ENCODE data around the gene TBC1D17. TPM values are rescaled to one million over a fixed set of nuclear protein-coding genes. Genes with fewer than 3 reads are reported as not detected.
"Not testable (repeated sequence)": the region's sequence is repeated elsewhere in the genome, so short reads cannot be mapped to it uniquely, and the experiment has no call there.

TBC1D17 gene
- total RNA-seq, 1 donor from 2014 or later: 35.6 TPM

DNA sequence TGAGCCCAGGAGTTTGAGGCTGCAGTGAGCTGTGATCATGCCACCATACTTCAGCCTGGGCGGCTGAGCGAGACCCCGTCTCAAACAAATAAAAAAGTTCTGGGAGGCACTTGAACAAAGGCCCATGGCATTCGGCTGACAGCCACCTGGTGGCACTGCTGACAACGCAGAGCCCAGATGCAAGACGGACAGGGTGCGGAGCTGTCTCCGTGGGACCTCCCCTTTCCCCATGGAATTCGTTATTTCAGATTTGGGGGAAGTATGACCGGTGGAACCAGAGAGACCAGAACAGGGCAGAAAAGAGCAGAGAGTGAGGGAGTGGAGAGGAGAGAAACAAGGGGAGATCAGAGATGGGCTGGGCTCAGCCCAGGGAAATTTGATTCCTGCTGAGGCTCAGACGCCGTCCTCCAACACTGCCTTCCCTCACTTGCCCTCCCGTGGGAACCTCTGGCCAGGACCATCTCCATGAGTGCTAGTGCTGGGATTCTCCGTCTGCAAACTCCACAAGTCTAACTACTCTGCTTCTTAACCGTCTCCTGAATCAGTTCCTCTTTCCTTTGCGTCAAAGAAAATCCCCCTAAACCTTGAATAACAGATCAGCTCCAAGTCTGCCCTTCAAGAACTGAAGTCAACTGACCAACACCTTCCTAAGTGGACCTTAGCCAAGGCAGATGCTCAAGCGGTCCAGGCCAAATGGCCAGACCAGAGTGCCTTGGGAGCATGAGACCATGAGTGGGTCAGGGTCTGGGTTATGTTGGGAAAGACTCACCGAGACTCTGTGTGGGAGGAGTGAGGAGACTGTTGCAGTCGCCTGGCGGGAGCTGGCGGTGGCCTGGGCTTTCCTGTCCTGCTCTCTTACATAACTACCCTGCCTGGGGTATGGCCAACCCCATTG, 39.6 kb downstream of the TBC1D17 start:
- DNase-seq (ENCODE audit: extremely low read depth, low read depth, low spot score): no peak

DNA sequence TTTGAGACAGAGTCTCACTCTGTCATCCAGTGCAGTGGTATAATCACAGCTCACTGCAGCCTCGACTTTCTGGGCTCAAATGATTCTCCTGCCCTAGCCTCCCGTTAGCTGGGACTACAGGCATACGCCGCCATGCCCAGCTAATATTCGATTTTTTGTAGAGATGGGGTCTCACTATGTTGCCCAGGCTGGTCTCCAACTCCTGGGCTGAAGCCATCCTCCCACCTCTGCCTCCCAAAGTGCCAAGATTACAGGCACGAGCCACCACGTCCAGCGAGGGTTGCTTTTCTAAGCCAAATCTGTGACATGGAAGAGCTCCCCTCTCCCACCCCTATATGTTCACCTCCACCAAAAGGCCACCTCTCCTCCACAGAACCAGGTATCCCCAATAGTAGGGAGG, 40.6 kb downstream of the TBC1D17 start:
- DNase-seq (ENCODE audit: extremely low read depth, low read depth, low spot score): no peak

DNA sequence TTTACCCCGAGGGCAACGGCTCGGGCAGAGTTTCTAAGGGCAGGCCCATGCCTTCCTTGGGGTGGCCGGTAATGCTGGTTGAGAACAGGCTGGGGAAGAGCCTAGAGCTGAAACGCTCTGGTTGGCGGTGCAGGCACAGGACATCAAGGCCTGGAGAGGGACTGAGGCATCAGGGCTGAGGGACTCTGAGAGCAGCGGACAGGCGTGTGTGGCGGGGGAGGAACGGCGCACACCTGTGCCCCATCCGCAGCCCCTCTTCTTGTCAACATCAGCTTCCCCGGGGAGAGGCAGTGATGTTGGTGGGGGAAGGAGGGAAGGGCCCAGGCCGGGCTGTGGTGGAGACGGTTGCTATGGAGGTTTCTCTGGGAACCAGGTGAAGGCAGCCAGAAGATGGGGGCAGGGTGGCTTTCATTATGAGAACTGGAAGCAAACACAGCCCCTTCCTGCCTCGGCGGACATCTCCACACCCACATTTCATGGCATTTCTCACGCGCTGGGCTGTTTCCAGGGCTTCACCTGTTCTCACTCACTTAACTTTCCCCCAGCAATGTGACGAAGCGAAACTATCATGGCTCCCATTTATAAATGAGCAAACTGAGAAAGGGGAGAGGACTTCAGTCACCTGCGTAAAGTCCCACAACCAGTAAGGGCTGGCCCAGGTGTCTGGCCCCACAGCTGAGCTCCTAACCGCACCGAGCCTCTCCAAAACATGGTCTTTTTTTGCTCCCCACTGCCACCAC, 43.3 kb downstream of the TBC1D17 start:
- DNase-seq (ENCODE audit: extremely low read depth, low read depth, low spot score): no peak

DNA sequence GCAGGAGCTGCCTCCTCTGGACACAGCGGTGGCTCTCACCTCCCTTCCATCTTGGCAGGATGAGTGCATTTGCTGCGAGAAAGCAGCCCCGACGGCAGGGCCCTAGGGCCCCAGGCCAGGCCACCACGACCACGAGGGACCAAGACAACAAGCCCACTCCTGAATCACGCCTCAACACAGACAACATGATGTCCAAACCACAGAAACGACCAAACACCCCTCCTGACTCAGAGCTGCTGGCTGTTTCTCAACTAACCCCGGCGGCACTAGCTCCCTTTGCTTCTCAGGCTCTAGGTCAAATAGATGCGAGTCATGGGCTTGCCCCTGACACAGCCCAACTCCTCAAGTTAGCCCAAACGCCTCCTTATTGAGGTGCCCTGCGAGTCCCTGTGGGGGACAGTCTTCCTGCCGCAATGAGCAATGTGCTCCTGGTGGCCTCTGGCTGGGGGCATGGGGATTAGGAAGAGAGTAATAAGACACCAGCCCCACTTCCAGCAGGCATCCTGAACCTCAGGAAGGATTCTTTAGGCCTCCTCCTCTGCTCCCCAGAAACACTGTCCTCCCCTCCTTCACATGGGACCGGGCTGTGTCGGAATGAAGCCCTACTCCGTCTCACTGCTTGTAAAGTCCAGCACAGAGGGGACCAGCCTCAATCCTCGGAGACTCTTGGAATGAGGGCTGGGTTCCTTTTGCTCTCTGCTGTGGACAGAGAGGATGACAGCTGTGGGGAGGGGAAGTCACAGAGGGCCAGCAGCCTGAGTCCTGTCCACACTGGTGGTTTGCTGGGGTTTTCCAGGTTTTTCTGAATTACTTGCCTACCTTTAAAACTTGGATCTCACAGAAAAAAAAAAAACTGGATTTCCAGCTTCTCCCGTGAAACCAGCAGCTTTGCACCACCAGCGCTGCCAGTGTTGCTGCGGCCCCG, 44.6 kb downstream of the TBC1D17 start:
- no peak for DNase-seq (ENCODE audit: extremely low read depth, low read depth, low spot score)

DNA sequence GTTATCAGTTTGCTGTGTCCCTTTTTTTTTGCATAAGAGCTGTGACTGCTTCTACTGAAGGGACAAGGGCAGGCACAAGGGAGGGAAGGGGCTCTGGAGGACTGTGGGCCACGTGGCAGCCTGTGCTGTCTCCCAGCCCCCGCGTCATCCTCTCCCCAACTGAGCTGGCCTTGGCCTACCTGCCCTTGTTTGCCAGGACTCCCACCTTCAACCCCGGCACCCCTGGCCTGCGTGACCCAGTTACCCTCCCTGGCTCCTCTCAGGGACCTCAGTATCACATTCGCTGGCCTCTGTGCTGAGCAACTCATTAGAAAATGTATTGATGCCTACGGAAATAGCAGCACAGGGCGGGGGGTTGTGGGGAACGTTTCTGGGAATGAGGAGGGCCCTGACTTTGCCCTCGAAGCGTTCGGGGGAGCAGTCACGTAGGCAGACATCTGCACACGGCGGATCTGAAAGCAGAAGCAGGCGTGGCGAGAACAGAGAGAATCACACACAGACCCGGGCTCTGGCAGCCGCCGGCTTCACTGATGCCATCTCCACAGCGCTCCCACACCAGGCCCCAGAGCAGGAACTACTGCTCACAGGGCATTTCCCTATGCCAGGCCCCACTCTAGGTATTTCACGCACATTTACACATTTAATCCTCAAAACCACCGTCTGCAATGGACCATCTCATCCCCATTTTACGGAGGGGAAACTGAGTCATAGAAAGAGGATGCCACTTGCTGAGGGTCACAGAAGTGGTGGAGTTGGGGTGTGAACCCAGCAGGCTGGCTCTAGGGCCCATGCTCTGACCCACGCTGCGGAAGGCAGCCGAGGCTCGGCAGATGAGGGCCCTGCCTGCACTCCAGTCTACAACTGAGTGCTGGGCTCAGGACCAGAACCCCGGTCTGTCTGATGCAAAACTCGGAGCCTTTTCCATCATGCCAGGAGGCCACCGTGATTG, 45.8 kb downstream of the TBC1D17 start:
- no peak for DNase-seq (ENCODE audit: extremely low read depth, low read depth, low spot score)

DNA sequence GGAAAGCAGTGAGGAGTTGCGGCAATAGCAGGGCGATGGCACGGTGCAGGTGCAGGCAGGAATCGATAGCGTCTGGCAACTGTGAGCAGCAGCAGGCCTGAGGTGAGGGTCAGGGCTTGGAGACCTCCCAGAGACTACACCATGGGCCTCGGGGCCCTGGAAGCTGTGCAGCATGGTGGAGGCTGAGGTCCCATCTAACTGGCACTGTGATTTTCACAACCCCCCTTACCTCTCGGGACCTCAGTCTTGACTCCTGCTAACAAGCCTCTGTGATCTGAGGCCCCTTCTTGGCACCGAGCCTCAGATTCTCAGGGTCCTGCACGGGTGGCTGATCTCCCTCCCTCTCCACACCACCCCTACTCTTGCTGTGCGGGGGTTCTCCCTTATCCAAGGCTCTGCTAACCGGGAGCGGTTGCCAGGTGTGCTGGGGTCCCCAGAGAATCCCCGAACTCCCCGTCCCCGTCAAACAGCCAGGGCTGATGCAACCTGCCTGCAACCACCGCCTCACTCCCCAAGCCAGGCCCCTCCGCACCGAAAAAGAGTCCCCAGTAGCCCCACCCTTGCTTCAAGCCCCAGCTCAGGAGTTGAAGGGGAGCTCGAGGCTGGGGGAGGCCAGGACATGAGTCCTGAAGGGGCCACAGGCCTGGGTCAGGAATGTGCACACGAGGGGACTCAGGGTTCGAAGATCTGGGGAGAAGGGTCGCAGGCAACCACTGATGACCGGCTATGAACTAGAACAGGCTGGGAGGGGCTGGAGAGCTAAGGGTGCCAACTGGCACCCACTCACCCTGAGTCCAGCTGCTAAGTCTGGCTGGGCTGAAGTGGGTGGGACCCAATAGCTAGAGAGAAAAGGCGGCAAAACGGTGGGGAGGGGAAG, 46.7 kb downstream of the TBC1D17 start:
- DNase-seq (ENCODE audit: extremely low read depth, low read depth, low spot score): no peak

DNA sequence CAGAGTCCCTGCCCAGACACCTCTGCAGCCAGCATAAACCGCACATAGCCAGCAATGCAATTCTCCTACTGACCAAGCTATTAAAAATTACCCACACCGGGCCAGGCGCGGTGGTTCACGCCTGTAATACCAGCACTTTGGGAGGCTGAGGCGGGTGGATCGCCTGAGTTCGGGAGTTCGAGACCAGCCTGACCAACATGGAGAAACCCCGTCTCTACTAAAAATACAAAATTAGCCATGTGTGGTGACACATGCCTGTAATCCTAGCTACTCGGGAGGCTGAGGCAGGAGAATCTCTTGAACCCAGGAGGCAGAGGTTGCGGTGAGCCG, 47.3 kb downstream of the TBC1D17 start:
- DNase-seq (ENCODE audit: extremely low read depth, low read depth, low spot score): not testable (repeated sequence)

DNA sequence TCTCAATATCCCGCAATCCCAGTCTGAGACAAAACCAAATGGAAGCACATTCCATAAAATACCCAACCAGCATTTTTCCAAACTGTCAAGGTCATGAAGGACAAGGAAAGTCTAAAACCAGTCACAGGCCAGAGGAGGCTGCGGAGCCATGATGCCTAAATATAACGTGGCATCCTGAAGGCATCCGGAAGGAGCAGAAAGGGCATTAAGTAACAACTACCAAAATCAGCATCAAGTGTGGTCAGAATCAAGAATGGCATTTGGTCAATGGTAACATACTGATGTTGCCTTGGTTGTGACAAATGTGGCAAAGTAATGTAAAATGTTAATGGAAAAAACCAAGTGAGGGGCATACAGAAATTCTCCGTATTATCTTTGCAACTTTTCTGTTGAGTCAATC, 48.0 kb downstream of the TBC1D17 start:
- DNase-seq (ENCODE audit: extremely low read depth, low read depth, low spot score): no peak

DNA sequence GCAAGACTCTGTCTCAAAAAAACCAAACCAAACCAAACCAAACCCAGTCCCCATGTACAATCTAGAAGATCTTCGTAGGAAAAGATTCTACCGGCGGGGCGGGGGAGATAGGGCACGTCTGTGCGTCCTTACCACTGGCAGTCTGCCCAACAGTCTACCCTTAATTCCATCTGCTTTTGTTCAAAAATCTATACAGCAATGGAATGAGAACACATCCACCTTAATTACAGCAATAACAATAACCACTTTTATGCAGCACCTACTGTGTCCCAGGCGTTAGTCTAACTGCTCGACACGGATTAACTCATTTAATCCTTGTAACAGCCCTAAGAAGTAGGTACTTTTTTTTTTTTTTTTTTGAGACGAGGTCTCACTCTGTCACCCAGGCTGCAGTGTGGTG, 49.0 kb downstream of the TBC1D17 start:
- DNase-seq (ENCODE audit: extremely low read depth, low read depth, low spot score): no peak

DNA sequence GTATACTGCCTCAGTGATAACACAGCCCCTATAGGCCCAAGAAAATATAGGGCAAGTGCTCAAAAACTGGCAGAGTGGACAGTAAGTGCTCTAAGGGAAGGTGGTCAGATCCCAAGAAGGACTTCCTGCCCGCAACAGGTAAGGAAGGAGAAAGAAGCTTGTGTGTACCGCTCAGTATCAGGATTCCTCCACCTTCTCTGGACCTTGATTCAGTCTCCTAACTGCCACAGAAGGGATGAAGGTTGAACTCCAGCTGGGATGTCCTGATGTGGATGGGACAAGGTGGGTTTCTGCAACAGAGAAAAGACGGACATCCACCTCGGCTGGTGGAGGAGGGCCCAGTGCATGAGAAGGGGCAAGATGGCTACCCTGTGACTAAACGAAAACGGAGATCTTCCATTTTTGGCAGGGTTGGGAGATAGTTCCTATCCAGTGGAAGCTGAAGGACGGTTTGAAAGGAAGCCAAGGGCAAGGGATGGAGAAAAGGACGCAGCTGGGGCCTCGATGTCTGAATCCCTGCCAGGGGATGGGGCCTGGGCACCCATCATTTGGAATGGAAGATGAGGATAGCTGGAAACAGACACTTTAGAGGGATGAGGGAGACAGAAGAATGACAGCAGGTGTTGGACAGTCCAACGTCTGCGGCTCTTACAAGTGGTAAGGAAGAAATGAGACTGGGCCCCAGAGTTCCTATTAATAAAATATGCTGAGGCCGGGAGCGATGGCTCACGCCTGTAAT, 50.2 kb downstream of the TBC1D17 start:
- no peak for DNase-seq (ENCODE audit: extremely low read depth, low read depth, low spot score)

DNA sequence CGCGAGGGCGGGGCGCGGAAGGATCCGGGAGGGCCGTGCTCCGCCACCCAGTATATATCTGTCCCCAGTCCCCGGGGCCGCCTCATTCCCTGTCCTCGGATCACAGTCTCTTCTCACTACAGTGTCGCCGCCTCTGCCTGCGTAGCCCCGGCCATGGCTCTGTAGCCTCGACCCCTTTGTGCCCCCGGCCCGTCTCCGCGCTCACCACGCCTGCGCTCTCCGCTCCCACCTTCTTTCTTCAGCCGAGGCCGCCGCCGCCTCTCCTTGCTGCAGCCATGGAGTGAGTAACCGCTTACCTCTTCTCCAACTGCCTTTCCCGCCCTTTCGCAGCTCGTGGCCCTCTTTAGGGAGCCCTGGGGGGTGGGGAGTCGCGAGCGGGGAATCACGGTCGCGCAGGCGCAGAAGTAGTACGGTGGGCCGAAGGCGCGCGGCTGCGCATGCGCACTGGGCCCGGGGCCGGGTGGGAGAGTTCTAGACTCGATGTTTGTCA, 51.7 kb downstream of the TBC1D17 start, which contains the start of the genes ATF5 and NUP62:
Gene ATF5, plus strand, starts transcription at position 85 of the 490 bp plus-strand sequence. CDS start 1,646 bp downstream, outside the sequence.
Gene NUP62, minus strand, starts transcription at position 384 of the 490 bp plus-strand sequence. CDS start 19,697 bp downstream, outside the sequence.
- no peak for DNase-seq (ENCODE audit: extremely low read depth, low read depth, low spot score)

DNA sequence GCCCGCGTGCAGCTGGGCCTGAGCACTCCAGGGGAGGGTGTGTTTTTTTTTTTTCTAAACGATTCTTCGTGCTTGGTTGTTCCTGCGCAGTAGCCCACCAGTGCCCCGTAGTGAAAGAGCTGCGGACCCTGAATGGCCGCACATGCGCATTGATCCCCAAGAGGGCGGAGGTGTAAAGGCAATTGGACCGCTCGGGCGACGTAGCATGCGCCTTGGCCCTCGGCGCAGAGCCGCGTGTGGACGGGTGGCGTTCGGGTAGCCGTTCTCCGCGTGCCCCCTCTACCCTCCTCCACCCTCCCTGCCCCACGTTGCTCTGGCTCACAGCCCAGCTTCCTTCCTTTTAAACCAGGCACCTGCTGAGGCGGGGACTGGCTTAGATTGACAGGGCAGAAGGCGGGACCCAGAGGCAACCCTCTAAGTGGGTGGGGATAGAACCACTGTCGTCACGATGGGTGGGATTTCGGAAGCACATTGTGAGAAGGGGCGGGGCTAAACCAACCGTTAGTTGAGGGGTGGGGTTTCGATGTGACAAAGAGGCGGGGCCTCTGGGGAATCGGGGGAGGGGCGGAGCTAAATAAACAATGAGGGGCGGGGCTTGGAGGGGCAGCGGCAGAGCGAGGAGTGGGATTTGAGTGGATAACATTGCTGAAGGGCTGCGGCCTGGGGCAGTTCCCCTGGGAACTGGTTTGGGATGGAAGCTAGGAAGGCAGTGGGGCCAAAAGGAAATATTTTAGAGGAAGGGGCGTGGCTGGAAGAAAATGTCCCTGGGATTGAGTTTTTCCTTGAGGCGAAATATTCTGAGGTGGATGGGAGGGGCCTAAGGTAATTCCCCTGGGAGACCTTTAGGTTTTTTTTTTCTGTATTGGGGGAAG, 52.3 kb downstream of the TBC1D17 start:
- DNase-seq (ENCODE audit: extremely low read depth, low read depth, low spot score): peak; percentile 98

DNA sequence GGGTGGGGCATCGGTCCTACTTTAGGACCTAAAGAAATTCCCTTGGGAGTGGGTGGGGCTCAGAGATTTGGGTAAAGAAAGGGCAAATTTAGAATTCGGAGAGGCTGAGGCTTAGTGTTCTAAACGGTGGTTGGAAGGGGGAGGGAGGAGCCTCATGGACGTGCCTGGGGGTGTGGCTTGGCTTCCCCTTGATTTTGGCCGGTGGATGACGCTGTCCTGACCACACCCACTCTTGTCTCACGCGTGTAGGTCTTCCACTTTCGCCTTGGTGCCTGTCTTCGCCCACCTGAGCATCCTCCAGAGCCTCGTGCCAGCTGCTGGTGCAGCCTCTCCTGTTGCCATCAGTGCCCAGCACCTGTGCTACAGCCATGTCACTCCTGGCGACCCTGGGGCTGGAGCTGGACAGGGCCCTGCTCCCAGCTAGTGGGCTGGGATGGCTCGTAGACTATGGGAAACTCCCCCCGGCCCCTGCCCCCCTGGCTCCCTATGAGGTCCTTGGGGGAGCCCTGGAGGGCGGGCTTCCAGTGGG, 53.0 kb downstream of the TBC1D17 start:
- no peak for DNase-seq (ENCODE audit: extremely low read depth, low read depth, low spot score)

DNA sequence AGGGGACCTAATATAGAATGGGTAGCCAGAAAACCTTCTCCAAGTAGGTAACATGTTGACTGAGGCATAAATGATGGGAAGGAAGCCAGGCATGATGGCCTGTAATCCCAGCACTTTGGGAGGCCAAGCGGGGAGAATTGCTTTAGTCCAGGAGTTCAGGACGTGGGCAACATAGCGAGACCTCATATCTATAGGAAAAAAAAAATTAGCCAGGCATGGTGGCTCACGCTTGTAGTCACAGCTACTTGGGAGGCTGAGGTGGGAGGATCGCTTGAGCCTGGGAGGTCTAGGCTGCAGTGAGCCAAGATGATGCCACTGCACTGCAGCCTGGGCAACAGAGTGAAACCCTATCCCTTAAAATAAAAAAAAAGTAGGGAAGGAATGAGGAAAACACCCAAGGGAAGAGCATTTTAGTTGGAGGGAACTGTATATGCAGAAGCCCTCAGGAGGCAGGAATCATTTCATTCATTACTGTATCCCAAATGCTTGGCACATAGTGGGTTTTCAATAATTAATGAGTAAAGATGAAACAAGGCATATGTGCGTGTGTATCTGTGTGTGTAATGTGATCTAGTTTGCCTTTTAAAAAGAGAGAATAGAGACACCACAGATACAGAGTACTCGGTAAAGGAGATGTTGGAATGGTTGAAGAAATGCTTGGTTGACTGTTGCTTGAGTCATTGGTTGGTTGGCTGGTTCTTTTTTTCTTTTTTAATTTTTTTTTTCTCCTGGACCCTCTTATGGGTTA, 54.0 kb downstream of the TBC1D17 start:
- DNase-seq (ENCODE audit: extremely low read depth, low read depth, low spot score): no peak

DNA sequence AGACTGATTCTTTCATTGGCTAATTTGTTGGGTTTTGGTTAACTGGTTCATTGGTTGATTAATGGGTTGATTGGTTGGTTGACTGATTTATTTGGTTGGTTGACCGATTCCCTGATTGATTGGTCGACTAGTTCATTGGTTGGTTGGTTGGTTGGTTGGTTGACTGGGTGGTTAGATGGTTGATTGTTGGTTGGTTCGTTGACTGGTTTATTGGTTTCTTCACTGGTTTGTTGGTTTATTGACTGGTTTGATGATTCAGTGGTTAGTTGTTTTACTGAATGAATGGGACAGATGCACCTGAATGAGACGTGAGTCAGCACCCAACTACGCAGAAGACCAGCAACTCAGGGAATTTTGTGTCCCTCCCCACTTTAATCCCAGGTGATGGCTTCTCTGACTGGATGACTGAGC, 54.5 kb downstream of the TBC1D17 start:
- DNase-seq (ENCODE audit: extremely low read depth, low read depth, low spot score): no peak

DNA sequence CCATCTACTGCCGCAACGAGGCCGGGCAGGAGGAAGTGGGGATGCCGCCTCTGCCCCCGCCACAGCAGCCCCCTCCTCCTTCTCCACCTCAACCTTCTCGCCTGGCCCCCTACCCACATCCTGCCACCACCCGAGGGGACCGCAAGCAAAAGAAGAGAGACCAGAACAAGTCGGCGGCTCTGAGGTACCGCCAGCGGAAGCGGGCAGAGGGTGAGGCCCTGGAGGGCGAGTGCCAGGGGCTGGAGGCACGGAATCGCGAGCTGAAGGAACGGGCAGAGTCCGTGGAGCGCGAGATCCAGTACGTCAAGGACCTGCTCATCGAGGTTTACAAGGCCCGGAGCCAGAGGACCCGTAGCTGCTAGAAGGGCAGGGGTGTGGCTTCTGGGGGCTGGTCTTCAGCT, 55.2 kb downstream of the TBC1D17 start:
- no peak for DNase-seq (ENCODE audit: extremely low read depth, low read depth, low spot score)

All from glomerular endothelial cell (primary cell).